Endothelial cell (in vitro differentiated cells): ENCODE data around the gene FARS2. TPM values are rescaled to one million over a fixed set of nuclear protein-coding genes. Genes with fewer than 3 reads are reported as not detected.
A peak's percentile ranks its signal among the peaks of the same experiment; 100 is the strongest.

ENCODE experiments used
- DNase-seq: peaks from one replicate; pipeline ENCODE4 v3.0.0; 2021; ENCODE audit warnings: low spot score
- H3K27ac Mint-ChIP-seq: one replicate; pipeline ENCODE4 v1.8.0; 2021; ENCODE audit warnings: mixed read lengths, inconsistent platforms; ENCODE audit not compliant: unreplicated experiment
- H3K27me3 Mint-ChIP-seq: one replicate; pipeline ENCODE4 v1.8.0; 2021; ENCODE audit warnings: mild to moderate bottlenecking, moderate library complexity, mixed read lengths, inconsistent platforms; ENCODE audit not compliant: unreplicated experiment
- H3K36me3 Mint-ChIP-seq: one replicate; pipeline ENCODE4 v1.8.0; 2021; ENCODE audit warnings: mild to moderate bottlenecking, low read depth, mixed read lengths, inconsistent platforms; ENCODE audit not compliant: unreplicated experiment
- H3K4me1 Mint-ChIP-seq: one replicate; pipeline ENCODE4 v1.8.0; 2021; ENCODE audit warnings: mild to moderate bottlenecking, mixed read lengths, inconsistent platforms; ENCODE audit not compliant: unreplicated experiment
- H3K4me3 Mint-ChIP-seq: one replicate; pipeline ENCODE4 v1.8.0; 2021; ENCODE audit warnings: mild to moderate bottlenecking, mixed read lengths, inconsistent platforms; ENCODE audit not compliant: unreplicated experiment
- H3K9me3 Mint-ChIP-seq: one replicate; pipeline ENCODE4 v1.8.0; 2021; ENCODE audit warnings: mixed read lengths, inconsistent platforms; ENCODE audit not compliant: unreplicated experiment
- total RNA-seq: library from RNA; stranded (reverse); fragmentation: NEBNext Ultra II Directional; extraction: Animal tissue kit (Norgen Biotek cat#: 25700); gene quantifications from one replicate; pipeline ENCODE4 v1.2.1, GENCODE V29; 2021; ENCODE audit not compliant: unreplicated experiment
- TF ChIP-seq, protein P1 (sequence below): fragments of 200-600 bp; sonication (generic); IDR thresholded peaks from one replicate; pipeline ENCODE4 v1.5.0; 2021; ENCODE audit warnings: antibody characterized with exemption; ENCODE audit not compliant: unreplicated experiment

Gene FARS2
- total RNA-seq, 1 donor from 2014 or later: 17.8 TPM

DNA sequence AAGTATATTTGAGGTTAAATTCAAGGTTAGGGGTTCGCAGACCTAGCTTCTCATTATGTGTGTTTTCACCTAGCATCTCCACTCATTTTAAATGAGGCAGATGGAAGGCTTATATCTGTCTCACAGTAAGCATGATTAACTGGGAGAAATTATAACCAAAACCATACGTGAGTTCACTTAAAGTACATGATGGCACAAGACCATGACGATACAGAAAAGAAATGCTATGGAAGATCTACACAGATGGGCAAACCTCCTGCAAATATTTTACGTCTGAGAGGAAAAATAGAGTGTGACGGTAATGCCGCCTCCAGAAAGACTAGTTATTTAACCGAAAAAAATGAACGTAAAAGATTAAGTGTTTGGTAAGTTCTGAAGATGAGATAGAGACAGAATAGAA lies 337.8 kb downstream of the FARS2 start:
- Mint-ChIP-seq H3K27me3 (no peaks in the 10 kb centered on the region), H3K4me1 (no peaks in the 10 kb centered on the region), H3K27ac (no peak overlapping the region), H3K36me3 (no peaks in the 10 kb centered on the region), H3K4me3 (no peak overlapping the region), H3K9me3 (no peaks in the 10 kb centered on the region)
- TF ChIP-seq, protein P1, sequence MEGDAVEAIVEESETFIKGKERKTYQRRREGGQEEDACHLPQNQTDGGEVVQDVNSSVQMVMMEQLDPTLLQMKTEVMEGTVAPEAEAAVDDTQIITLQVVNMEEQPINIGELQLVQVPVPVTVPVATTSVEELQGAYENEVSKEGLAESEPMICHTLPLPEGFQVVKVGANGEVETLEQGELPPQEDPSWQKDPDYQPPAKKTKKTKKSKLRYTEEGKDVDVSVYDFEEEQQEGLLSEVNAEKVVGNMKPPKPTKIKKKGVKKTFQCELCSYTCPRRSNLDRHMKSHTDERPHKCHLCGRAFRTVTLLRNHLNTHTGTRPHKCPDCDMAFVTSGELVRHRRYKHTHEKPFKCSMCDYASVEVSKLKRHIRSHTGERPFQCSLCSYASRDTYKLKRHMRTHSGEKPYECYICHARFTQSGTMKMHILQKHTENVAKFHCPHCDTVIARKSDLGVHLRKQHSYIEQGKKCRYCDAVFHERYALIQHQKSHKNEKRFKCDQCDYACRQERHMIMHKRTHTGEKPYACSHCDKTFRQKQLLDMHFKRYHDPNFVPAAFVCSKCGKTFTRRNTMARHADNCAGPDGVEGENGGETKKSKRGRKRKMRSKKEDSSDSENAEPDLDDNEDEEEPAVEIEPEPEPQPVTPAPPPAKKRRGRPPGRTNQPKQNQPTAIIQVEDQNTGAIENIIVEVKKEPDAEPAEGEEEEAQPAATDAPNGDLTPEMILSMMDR: no peak
- no peak for DNase-seq

- Mint-ChIP-seq H3K4me3 (no peak overlapping the region), H3K4me1 (peaks cover 10% of the 10 kb centered on the region), H3K27ac (no peak overlapping the region), H3K27me3 (no peaks in the 10 kb centered on the region), H3K9me3 (no peaks in the 10 kb centered on the region), H3K36me3 (no peaks in the 10 kb centered on the region)
- TF ChIP-seq, protein P1: no peak
- DNase-seq: no peak
Observed at GRCh38 chr6:5605937-5606336, 344.6 kb downstream of the FARS2 start.

DNA sequence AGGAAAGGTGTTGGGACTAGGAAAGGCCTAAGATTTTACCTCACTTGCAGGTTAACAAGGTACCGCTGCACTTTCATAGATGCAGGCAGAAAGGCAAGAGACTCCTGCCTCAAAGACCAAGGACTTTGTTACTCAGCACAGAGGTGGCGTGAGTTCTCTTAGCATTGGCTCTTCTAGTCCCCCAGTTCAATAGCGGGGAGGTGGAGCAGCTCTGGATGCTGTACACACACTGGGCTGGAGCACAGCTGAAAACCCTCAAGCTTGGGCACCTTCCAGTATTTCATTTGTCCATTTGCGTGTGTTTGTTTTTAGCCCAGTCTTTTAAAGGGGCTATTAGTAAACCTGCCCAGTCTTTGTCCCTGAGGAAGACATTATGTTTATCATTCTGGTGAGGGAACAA lies 345.2 kb downstream of the FARS2 start:
- no peak for DNase-seq
- H3K27ac Mint-ChIP-seq: no peak overlapping the region
- H3K9me3 Mint-ChIP-seq: no peaks in the 10 kb centered on the region
- H3K36me3 Mint-ChIP-seq: no peaks in the 10 kb centered on the region
- TF ChIP-seq, protein P1: no peak
- peaks cover 10% of the 10 kb centered on the region for H3K4me1 Mint-ChIP-seq
- no peak overlapping the region for H3K4me3 Mint-ChIP-seq
- H3K27me3 Mint-ChIP-seq: no peaks in the 10 kb centered on the region

DNA sequence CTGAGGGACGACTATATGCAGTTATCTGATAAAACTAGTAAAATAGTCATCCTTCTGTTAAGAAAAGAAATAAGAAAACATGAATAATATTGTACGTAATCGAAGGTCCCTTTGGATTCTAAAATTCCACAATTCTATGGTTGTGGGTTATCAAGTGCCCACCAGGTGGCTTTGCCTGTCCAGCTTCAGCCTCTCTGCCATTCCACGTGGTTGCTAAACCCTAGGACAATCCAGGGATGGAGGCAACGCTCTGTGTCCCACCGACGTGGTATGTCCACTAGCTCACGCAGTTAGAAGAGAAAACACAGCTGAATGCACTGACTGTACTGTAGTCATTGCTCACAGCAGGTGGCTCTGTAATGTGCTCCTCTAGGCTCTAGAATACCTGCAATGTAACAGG lies 349.3 kb downstream of the FARS2 start:
- DNase-seq: no peak
- Mint-ChIP-seq H3K4me1 (peaks cover 19% of the 10 kb centered on the region), H3K9me3 (peaks cover 4% of the 10 kb centered on the region), H3K36me3 (peaks cover 4% of the 10 kb centered on the region), H3K27me3 (no peaks in the 10 kb centered on the region), H3K4me3 (no peak overlapping the region), H3K27ac (no peak overlapping the region)
- TF ChIP-seq, protein P1: peak; percentile 36

DNA sequence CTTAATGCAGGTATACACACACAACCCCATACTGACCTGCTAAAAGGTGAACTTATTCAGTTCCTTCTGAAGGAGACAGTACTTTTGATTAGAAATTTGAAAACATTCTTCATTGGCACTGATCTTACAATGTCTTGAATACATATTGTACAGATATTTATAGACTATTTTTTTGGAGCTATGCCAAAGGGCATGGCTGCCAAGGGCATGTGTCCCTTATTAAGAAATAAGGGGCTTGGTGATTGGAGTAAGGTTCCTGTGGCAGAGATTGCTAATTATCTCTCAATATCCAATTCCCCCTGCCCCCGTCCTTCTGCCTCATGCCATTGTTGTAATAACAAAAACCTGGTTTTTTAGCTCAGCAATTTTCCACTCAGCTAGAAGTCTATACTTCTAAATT lies 355.9 kb downstream of the FARS2 start:
- DNase-seq: no peak
- Mint-ChIP-seq H3K27me3 (no peaks in the 10 kb centered on the region), H3K9me3 (peaks cover 5% of the 10 kb centered on the region), H3K36me3 (peaks cover 15% of the 10 kb centered on the region), H3K4me1 (peaks cover 11% of the 10 kb centered on the region), H3K4me3 (no peak overlapping the region), H3K27ac (no peak overlapping the region)
- TF ChIP-seq, protein P1: no peak
